Right lobe of liver (tissue), 6 donors: Measurements from ENCODE around the gene KIRREL3. TPM values are rescaled to one million over a fixed set of nuclear protein-coding genes. Genes with fewer than 3 reads are reported as not detected.

Experiments used
- ATAC-seq, 4 donors: fragments of 200-7000 bp; cut with Tn5 transposase; one replicate each; pipeline ENCODE4 v1.9.1; 2020; ENCODE audit warnings: mild to moderate bottlenecking in 4 of 4, moderate library complexity in 4 of 4
- DNase-seq, 3 donors: peaks; one replicate each; pipeline ENCODE4 v3.0.0-alpha.2; 2020
- H3K27ac ChIP-seq, 3 donors: fragments of 200-600 bp; one replicate each; pipeline ENCODE4 v1.8.0; 2022
- H3K27me3 ChIP-seq, 2 donors: fragments of 200-600 bp; one replicate each; pipeline ENCODE4 v1.8.0; 2022
- H3K36me3 ChIP-seq, 4 donors: fragments of 200-600 bp; sonication (generic) in 1 of 4; one replicate each; pipeline versions ENCODE4 v1.5.1 to v1.8.0; 2017 to 2022; ENCODE audit warnings: control low read depth in 1 of 4
- H3K4me1 ChIP-seq, 4 donors: fragments of 200-600 bp; sonication (generic) in 1 of 4; one replicate each; pipeline versions ENCODE4 v1.5.1 to v1.8.0; 2017 to 2022; ENCODE audit warnings: control low read depth in 1 of 4
- H3K4me3 ChIP-seq, 3 donors: fragments of 200-600 bp; one replicate each; pipeline ENCODE4 v1.8.0; 2022
- H3K9me3 ChIP-seq, 4 donors: fragments of 200-600 bp; sonication (generic) in 1 of 4; one replicate each; pipeline versions ENCODE4 v1.5.1 to v1.8.0; 2017 to 2022; ENCODE audit warnings: control low read depth in 1 of 4
- POLR2A ChIP-seq: fragments of 450-650 bp; IDR thresholded peaks from one replicate; pipeline ENCODE4 v1.6.1; 2017; ENCODE audit warnings: antibody characterized with exemption, mild to moderate bottlenecking
- WGBS: methylation state at CpG from one replicate; pipeline ENCODE4 v1.1.6; 2018; ENCODE audit warnings: low coverage, low lambda C conversion rate; ENCODE audit not compliant: insufficient coverage; ENCODE audit errors: missing lambda C conversion rate; 5-methylcytosine and 5-hydroxymethylcytosine counted together
- intact Hi-C, 2 donors: fragments of 100-400 bp; cut with DNase I; formaldehyde crosslinking; loops; one replicate each; pipeline versions ENCODE4 v1.11.2 to v1.14.1; 2022
- total RNA-seq, 6 experiments: library from RNA; depleted of rRNA in 2 of 6; stranded (reverse); fragments of >200 nt in 2 of 6; fragmentation: NEBNext Ultra II Directional in 3 of 6; extraction: Animal tissue kit (Norgen Biotek cat#: 25700) in 3 of 6; gene quantifications; one replicate each; pipeline versions ENCODE4 v1.1.0 to v1.2.4, GENCODE V29; 2016 to 2023
- TF ChIP-seq, protein P1 (sequence below), 4 donors: fragments of 200-600 bp in 3 of 4; fragments of 450-650 bp in 1 of 4; IDR thresholded peaks; one replicate each; pipeline versions ENCODE4 v1.5.1 to v1.8.0; 2016 to 2022; ENCODE audit warnings: antibody characterized with exemption in 4 of 4, mild to moderate bottlenecking in 2 of 4
- donor health status: DM: no; HTN: yes; CAD: no.
- donor health status: DM: no; HTN: no; CAD: no.
- donor health status: DM: no; HTN: no; CAD: no.
- donor health status: DM: no; HTN: yes; CAD: no.
- donor health status: DM: no; HTN: yes; CAD: no.

Gene KIRREL3
- total RNA-seq, 6 experiments from 2014 or later: not detected

DNA sequence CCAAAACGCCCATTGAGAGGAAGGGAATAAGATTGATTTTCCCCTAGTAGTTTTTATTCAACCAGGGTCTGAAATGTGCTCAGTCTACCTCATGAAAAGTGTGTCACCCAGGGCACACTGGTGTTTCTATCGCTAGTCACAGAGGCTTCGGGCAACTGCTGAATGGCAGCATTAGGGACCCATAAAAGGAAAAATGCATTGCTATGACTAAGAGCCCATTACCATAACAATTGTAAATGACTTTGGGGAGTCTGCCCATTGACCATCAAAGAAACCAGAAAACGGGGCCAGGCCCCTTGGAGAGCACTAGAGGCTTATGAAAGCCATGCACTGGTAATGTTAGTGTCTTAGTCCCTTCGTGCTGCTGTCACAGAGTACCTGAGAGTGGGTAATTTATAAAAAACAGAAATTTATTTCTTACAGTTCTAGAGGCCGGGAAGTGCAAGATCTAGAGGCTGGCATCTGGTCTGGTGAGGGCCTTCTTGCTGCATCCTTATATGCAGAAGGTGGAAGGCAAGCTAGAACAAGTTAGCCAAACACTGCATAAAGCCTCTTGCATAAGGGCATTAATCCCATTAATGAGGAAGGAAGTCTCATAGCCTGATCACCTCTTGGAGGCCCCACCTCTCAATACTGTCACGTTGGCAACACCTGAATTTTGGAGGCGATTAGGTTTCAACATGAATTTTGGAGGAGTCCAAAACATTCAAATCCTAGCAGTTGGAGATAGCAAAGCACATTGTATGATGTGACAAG lies 338.4 kb downstream of the KIRREL3 start:
- intact Hi-C loops: no loop called here
- 72% methylated on average over 6 of the region's 8 CpGs for WGBS
- DNase-seq: no peak
- H3K27me3 ChIP-seq: no peaks in the 10 kb centered on the region
- H3K4me3 ChIP-seq: no peak overlapping the region
- no peak for ATAC-seq
- TF ChIP-seq, protein P1, sequence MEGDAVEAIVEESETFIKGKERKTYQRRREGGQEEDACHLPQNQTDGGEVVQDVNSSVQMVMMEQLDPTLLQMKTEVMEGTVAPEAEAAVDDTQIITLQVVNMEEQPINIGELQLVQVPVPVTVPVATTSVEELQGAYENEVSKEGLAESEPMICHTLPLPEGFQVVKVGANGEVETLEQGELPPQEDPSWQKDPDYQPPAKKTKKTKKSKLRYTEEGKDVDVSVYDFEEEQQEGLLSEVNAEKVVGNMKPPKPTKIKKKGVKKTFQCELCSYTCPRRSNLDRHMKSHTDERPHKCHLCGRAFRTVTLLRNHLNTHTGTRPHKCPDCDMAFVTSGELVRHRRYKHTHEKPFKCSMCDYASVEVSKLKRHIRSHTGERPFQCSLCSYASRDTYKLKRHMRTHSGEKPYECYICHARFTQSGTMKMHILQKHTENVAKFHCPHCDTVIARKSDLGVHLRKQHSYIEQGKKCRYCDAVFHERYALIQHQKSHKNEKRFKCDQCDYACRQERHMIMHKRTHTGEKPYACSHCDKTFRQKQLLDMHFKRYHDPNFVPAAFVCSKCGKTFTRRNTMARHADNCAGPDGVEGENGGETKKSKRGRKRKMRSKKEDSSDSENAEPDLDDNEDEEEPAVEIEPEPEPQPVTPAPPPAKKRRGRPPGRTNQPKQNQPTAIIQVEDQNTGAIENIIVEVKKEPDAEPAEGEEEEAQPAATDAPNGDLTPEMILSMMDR (IDR thresholded peaks at IDR 0.05): no peak
- TF ChIP-seq POLR2A: no peak
- no peaks in the 10 kb centered on the region for H3K9me3 ChIP-seq
- peaks cover 0 to 27% (median 10%) of the 10 kb centered on the region in 4 donors for H3K4me1 ChIP-seq
- no peak overlapping the region for H3K27ac ChIP-seq
- no peaks in the 10 kb centered on the region for H3K36me3 ChIP-seq

DNA sequence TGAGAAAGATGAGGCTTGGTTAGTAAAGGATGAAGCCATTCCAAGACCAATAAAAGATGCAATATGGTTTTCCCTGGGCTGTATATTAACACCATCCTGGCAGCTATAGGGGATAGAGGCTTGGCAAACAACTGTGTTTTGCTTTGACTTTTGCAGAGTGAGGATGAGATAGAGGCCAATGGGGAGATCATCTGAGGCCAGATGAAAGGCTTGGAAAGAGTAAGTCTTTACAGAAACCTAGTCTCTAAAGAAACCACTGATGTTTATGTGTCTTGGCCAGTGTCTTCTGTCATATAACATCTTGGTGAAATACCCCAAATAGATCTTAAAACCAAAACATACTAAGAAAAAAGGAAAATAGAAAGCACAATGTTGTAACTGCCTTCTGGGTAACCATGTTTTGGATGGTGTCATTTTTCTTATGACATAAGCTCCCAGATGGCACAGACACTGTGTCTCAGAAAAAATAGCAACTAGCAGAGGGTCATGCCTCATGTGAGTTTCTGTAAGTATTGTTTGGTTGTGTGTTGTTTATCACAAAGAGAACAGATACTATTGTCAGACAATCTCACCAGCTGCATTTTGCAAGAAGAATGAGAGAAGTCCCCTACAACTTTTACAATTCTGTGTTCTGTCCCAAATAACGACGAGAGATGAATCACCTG lies 339.7 kb downstream of the KIRREL3 start:
- no peaks in the 10 kb centered on the region for H3K9me3 ChIP-seq
- ATAC-seq: no peak
- H3K4me1 ChIP-seq: peaks cover 0 to 30% (median 10%) of the 10 kb centered on the region in 4 donors
- TF ChIP-seq, protein P1 (IDR thresholded peaks at IDR 0.05): no peak
- no peak for TF ChIP-seq POLR2A
- no peaks in the 10 kb centered on the region for H3K27me3 ChIP-seq
- 100% methylated on average over 2 of the region's 2 CpGs for WGBS
- no peak for DNase-seq
- intact Hi-C loops: no loop called here
- H3K36me3 ChIP-seq: no peaks in the 10 kb centered on the region
- H3K4me3 ChIP-seq: no peak overlapping the region
- no peak overlapping the region for H3K27ac ChIP-seq

DNA sequence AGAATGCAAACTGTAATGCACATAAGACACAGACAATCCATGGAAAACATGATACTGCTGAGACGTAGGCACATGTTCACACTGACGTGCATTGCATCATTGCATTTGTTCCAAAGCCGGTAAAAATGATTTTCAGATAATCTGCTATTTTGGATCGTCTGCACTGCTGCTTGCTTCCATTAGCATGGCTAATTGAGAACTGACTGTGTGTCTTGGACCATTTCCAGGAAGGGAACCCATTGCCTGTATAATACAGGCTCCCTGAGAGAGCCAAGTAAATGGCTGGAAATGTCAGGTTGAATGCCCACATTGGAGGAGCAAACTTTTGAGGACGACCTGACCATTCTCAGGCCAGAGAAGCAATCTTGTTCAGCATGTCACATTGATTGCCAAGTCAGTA lies 340.2 kb downstream of the KIRREL3 start:
- DNase-seq (no peak), ATAC-seq (no peak)
- WGBS: 66% methylated on average over 5 of the region's 5 CpGs
- no peaks in the 10 kb centered on the region for H3K27me3 ChIP-seq
- H3K36me3 ChIP-seq: no peaks in the 10 kb centered on the region
- intact Hi-C loops: no loop called here
- H3K9me3 ChIP-seq: no peaks in the 10 kb centered on the region
- TF ChIP-seq POLR2A: no peak
- TF ChIP-seq, protein P1 (IDR thresholded peaks at IDR 0.05): no peak
- peaks cover 0 to 32% (median 11%) of the 10 kb centered on the region in 4 donors for H3K4me1 ChIP-seq
- H3K27ac ChIP-seq: no peak overlapping the region
- H3K4me3 ChIP-seq: no peak overlapping the region

DNA sequence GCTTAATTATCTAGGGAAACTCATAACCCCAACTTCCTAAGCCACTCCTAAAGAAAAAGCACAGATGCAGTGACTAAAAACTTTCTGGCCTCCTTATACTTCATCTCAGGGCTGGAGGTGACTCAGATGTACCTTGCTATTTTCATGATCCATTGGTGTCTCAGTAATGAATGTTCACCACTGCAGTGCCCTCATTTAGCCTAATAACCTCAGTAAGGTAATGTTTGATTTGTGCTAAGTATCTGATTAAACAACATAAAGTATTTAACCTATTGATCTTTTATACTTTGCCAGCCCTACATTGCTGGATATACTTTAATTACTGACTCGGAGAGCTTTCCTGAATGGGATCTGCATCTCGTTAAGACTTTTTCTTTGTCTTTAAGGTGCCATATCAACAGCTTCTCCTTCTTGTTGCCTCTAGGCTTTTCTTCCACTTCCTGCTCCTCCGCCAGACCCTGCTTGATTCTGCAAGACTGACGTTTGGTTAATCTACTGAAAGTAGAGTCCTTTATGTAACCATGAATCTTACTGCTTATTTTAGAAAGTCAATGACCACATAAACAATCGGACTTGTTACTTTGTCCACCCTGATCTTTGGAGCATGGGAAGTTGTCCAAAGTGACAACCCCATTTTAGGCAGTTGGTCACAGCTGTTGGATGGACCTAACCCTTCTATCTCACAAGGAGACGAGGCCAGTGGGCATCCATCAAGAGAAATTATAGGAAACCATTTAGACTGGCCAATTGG lies 342.1 kb downstream of the KIRREL3 start:
- peak in 1 of 3 donors; percentile 72 for DNase-seq
- intact Hi-C loops: no loop called here
- no peak for TF ChIP-seq POLR2A
- TF ChIP-seq, protein P1 (IDR thresholded peaks at IDR 0.05): no peak
- ATAC-seq: peak; percentile 50 to 74 (median 64)
- 16% methylated on average over 6 of the region's 6 CpGs for WGBS
- H3K4me1 ChIP-seq: peaks cover 0 to 39% (median 15%) of the 10 kb centered on the region in 4 donors
- no peaks in the 10 kb centered on the region for H3K9me3 ChIP-seq
- H3K36me3 ChIP-seq: no peaks in the 10 kb centered on the region
- peak overlapping the region in 2 of 3 donors; percentile 53 to 60 for H3K4me3 ChIP-seq
- H3K27ac ChIP-seq: peak overlapping the region in 2 of 3 donors; percentile 91
- H3K27me3 ChIP-seq: no peaks in the 10 kb centered on the region
